ENCODE data around the gene S100A6. TPM values are rescaled to one million over a fixed set of nuclear protein-coding genes. Genes with fewer than 3 reads are reported as not detected.

Gene S100A6
- total RNA-seq, 1 experiment from 2014 or later: 19.2 TPM

GRCh38 chr1:153572569-153573015, 36.8 kb upstream of the S100A6 start:
- no peak overlapping the region for H3K27ac Mint-ChIP-seq

GRCh38 chr1:153571706-153572105, 35.9 kb upstream of the S100A6 start:
- TF ChIP-seq NFATC4 (CRISPR knock-in tag; IDR thresholded peaks at IDR 0.05) (no peak), ATF1 (CRISPR knock-in tag; IDR thresholded peaks at IDR 0.05) (no peak), HMGA2 (CRISPR knock-in tag; IDR thresholded peaks at IDR 0.05) (no peak), NR1H2 (CRISPR knock-in tag; IDR thresholded peaks at IDR 0.05) (no peak), FOXP4 (CRISPR knock-in tag; IDR thresholded peaks at IDR 0.05) (no peak), MAX (CRISPR knock-in tag; IDR thresholded peaks at IDR 0.05) (no peak), IRF2 (CRISPR knock-in tag; IDR thresholded peaks at IDR 0.05; ENCODE audit: borderline replicate concordance, low read depth) (no peak), ZNF425 (CRISPR knock-in tag; conservative IDR thresholded peaks at IDR 0.05) (no peak), AR (CRISPR knock-in tag; IDR thresholded peaks at IDR 0.05) (no peak), CREM (CRISPR knock-in tag; IDR thresholded peaks at IDR 0.05) (no peak), MLX (CRISPR knock-in tag; IDR thresholded peaks at IDR 0.05) (no peak), RELA (CRISPR knock-in tag; IDR thresholded peaks at IDR 0.05; ENCODE audit: borderline replicate concordance) (no peak), CTCF (IDR thresholded peaks at IDR 0.05) (no peak), NFE2L1 (CRISPR knock-in tag; IDR thresholded peaks at IDR 0.05) (no peak), ZNF396 (CRISPR knock-in tag; IDR thresholded peaks at IDR 0.05; ENCODE audit: borderline replicate concordance) (no peak)
- ATAC-seq: no peak
- peaks cover 3% of the 10 kb centered on the region; the same call in 1 of the 2 replicates for H3K36me3 Mint-ChIP-seq
- POLR2A ChIA-PET: interaction anchor here (2.5 kb wide), 1 partner anchor 62 kb away, joined by 9 read pairs; the partner anchor contains the start of gene CHTOP
- H3K27ac Mint-ChIP-seq: no peak overlapping the region
- H3K4me3 Mint-ChIP-seq: no peak overlapping the region
- CTCF ChIA-PET: interaction anchor here (0.7 to 6.1 kb wide), 24 partner anchors 9 to 279 kb away, joined by 3 to 188 read pairs (median 6); partner anchors contain the start of genes CHTOP, S100A1, S100A13 and S100A14
- H3K9me3 Mint-ChIP-seq: no peaks in the 10 kb centered on the region
- H3K4me1 Mint-ChIP-seq: peaks cover 22% of the 10 kb centered on the region
- no peak for DNase-seq (ENCODE audit: low spot score)
- H3K27me3 Mint-ChIP-seq (ENCODE audit: low read depth): peaks cover 2% of the 10 kb centered on the region; the same call in 1 of the 2 replicates

More at GRCh38 chr1:153572569-153573015, 36.8 kb upstream of the S100A6 start:
- ChIA-PET CTCF (interaction anchor here (0.5 to 6.1 kb wide), 37 partner anchors 8 to 1496 kb away, joined by 3 to 188 read pairs (median 5); partner anchors contain the start of genes CHTOP, S100A1, S100A13 and S100A14), POLR2A (interaction anchor here (1.3 to 2.5 kb wide), 3 partner anchors 43 to 61 kb away, joined by 5 to 9 read pairs (median 5); partner anchors contain the start of genes CHTOP, S100A13 and S100A14)
- peaks cover 3% of the 10 kb centered on the region; the same call in 1 of the 2 replicates for H3K36me3 Mint-ChIP-seq
- DNase-seq (ENCODE audit: low spot score): peak; percentile 73
- peak; percentile 77 for ATAC-seq
- TF ChIP-seq JAZF1 (CRISPR knock-in tag; IDR thresholded peaks at IDR 0.05): no peak
- peak; percentile 30 for TF ChIP-seq CTCF (IDR thresholded peaks at IDR 0.05)
- peaks cover 2% of the 10 kb centered on the region; the same call in 1 of the 2 replicates for H3K27me3 Mint-ChIP-seq (ENCODE audit: low read depth)
- peaks cover 17% of the 10 kb centered on the region for H3K4me1 Mint-ChIP-seq
- no peaks in the 10 kb centered on the region for H3K9me3 Mint-ChIP-seq
- H3K4me3 Mint-ChIP-seq: no peak overlapping the region
